Neural cell (in vitro differentiated cells): Measurements from ENCODE around the gene MSI1. TPM values are rescaled to one million over a fixed set of nuclear protein-coding genes. Genes with fewer than 3 reads are reported as not detected.

ENCODE experiments used
- H2AFZ ChIP-seq: fragments of 200-600, 300-800 bp; sonication (generic), shearing (Covaris generic); 2 replicates; pipeline ENCODE4 v1.6.0; 2014; ENCODE audit warnings: low read depth, mild to moderate bottlenecking, antibody characterized with exemption, low read length, moderate library complexity
- H3F3A ChIP-seq: fragments of 200-600 bp; shearing (Covaris generic); 2 replicates; pipeline ENCODE4 v1.6.1; 2016; ENCODE audit warnings: mild to moderate bottlenecking, moderate library complexity, mixed read lengths, antibody characterized with exemption, low read length; ENCODE audit not compliant: insufficient read depth, poor library complexity, severe bottlenecking
- H3K27ac ChIP-seq: fragments of 200-600, 300-800 bp; sonication (generic), shearing (Covaris generic); 2 replicates; pipeline ENCODE4 v1.5.1; 2014; ENCODE audit warnings: mild to moderate bottlenecking, low read length, moderate library complexity
- H3K27me3 ChIP-seq: fragments of 300-800, 200-600 bp; sonication (generic), shearing (Covaris generic); 2 replicates; pipeline ENCODE4 v1.6.0; 2014; ENCODE audit warnings: mild to moderate bottlenecking, low read depth, low read length, moderate library complexity; ENCODE audit not compliant: insufficient read depth
- H3K36me3 ChIP-seq: fragments of 300-800, 200-600 bp; sonication (generic), shearing (Covaris generic); 2 replicates; pipeline ENCODE4 v1.5.1; 2014; ENCODE audit warnings: mild to moderate bottlenecking, antibody characterized with exemption, low read length, moderate library complexity; ENCODE audit not compliant: insufficient read depth
- H3K4me2 ChIP-seq: fragments of 300-800, 200-600 bp; sonication (generic), shearing (Covaris generic); 2 replicates; pipeline ENCODE4 v1.6.0; 2014; ENCODE audit warnings: mild to moderate bottlenecking, low read length
- H3K4me3 ChIP-seq: fragments of 300-800, 200-600 bp; sonication (generic), shearing (Covaris generic); 2 replicates; pipeline ENCODE4 v1.5.1; 2014; ENCODE audit warnings: mild to moderate bottlenecking, low read length, moderate library complexity
- H3K79me2 ChIP-seq: fragments of 200-600 bp; shearing (Covaris generic); replicated peaks from 2 replicates; pipeline ENCODE4 v1.6.0; 2014; ENCODE audit warnings: mild to moderate bottlenecking, low read length, moderate library complexity; ENCODE audit not compliant: insufficient read depth
- H3K9ac ChIP-seq: fragments of 300-800, 200-600 bp; sonication (generic), shearing (Covaris generic); 2 replicates; pipeline ENCODE4 v1.6.1; 2016; ENCODE audit warnings: mild to moderate bottlenecking, low read length, mixed read lengths
- H3K9me2 ChIP-seq: fragments of 200-600 bp; shearing (Covaris generic); 2 replicates; pipeline ENCODE4 v1.6.1; 2016; ENCODE audit warnings: mild to moderate bottlenecking, low read length, mixed read lengths; ENCODE audit not compliant: insufficient read depth
- H3K9me3 ChIP-seq: fragments of 200-600, 300-800 bp; sonication (generic), shearing (Covaris generic); 2 replicates; pipeline ENCODE4 v1.6.1; 2016; ENCODE audit warnings: mild to moderate bottlenecking, mixed run types, low read length, moderate library complexity, mixed read lengths
- H4K20me1 ChIP-seq: fragments of 200-600 bp; shearing (Covaris generic); 2 replicates; pipeline ENCODE4 v1.6.1; 2016; ENCODE audit warnings: mild to moderate bottlenecking, mixed run types; ENCODE audit not compliant: insufficient read depth
- EP300 ChIP-seq: fragments of 450-650 bp; conservative IDR thresholded peaks from 2 replicates; pipeline ENCODE4 v1.6.1; 2014; ENCODE audit warnings: antibody characterized with exemption, mild to moderate bottlenecking, moderate library complexity; ENCODE audit not compliant: poor library complexity, severe bottlenecking
- EZH2 ChIP-seq: fragments of 200-600, 300-800 bp; shearing (Covaris generic), sonication (generic); IDR thresholded peaks from 2 replicates; pipeline ENCODE4 v1.6.1; 2014; ENCODE audit warnings: antibody characterized with exemption, low read length, borderline replicate concordance, mild to moderate bottlenecking; ENCODE audit not compliant: insufficient read depth, poor library complexity, severe bottlenecking
- MXI1 ChIP-seq: fragments of 450-650 bp; conservative IDR thresholded peaks from 2 replicates; pipeline ENCODE4 v1.6.1; 2014; ENCODE audit warnings: antibody characterized with exemption, mild to moderate bottlenecking; ENCODE audit not compliant: poor library complexity, severe bottlenecking
- POLR2AphosphoS5 ChIP-seq: IDR thresholded peaks from 2 replicates; pipeline ENCODE4 v1.6.1; 2012
- RAD21 ChIP-seq: fragments of 450-650 bp; conservative IDR thresholded peaks from 2 replicates; pipeline ENCODE4 v1.6.1; 2014; ENCODE audit warnings: antibody characterized with exemption, mild to moderate bottlenecking, moderate library complexity
- SMC3 ChIP-seq: fragments of 450-650 bp; conservative IDR thresholded peaks from 2 replicates; pipeline ENCODE4 v1.6.1; 2014; ENCODE audit warnings: antibody characterized with exemption, mild to moderate bottlenecking, moderate library complexity; ENCODE audit not compliant: poor library complexity
- TAF1 ChIP-seq: IDR thresholded peaks from 2 replicates; pipeline ENCODE4 v1.6.1; 2012; ENCODE audit warnings: low read depth
- polyA plus RNA-seq: library from polyadenylated mRNA; depleted of rRNA; stranded (reverse); fragments of >200 nt; gene quantifications from 2 replicates; pipeline ENCODE4 v1.2.3, GENCODE V29; 2014
- TF ChIP-seq, protein P1 (sequence below): IDR thresholded peaks from 2 replicates; pipeline ENCODE4 v1.6.1; 2012; ENCODE audit warnings: borderline replicate concordance
- TF ChIP-seq, protein P2 (sequence below): fragments of 450-650 bp; IDR thresholded peaks from 2 replicates; pipeline ENCODE4 v1.5.1; 2014; ENCODE audit warnings: antibody characterized with exemption, mild to moderate bottlenecking, moderate library complexity; ENCODE audit not compliant: poor library complexity, severe bottlenecking

MSI1 gene
- polyA plus RNA-seq, 1 donor from 2014 or later = 7.5 TPM

DNA sequence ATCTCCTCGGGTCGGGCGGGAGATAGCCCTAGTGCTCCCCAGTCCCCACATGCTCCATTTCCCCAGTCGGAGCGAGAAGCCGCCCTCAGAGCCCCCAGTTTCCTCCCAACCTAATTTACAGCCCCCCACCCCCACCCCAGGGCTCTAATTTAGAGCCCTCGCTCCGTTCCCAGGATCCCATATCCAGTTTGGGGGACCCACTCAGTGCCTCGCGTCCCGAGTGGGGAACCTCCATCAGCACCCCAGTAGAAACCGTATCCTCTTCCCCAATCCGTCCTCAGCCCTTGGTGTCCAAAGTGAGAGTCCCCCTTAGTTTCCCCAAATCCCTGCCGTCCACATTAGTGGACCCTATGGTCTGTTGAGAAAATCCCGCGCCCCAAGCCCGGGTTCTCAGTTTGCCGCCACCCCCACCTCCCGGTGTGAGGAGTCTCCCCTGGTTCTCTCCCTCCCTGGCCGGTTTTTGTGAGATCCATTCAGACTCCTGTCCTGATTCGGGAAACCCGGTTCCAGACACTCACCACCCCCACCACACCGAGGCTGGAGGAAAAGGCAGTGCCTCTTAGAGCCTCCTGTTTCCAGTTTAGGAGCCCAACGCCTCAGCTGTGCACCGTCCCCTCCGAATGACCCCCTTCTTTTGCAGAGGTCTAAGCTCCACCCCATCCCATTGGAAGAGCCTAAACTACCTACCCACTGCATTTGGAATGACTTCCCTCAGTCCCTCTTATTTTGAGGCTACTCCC is 809 bp upstream of the MSI1 start:
- H2AFZ ChIP-seq = peak overlapping the region; percentile 71
- peak overlapping the region; percentile 85 for H3K4me2 ChIP-seq
- H4K20me1 ChIP-seq = no peaks in the 10 kb centered on the region
- H3K4me3 ChIP-seq = peak overlapping the region; percentile 78
- no peaks in the 10 kb centered on the region for H3K36me3 ChIP-seq
- no peaks in the 10 kb centered on the region for H3K9me2 ChIP-seq
- TF ChIP-seq, protein P1, sequence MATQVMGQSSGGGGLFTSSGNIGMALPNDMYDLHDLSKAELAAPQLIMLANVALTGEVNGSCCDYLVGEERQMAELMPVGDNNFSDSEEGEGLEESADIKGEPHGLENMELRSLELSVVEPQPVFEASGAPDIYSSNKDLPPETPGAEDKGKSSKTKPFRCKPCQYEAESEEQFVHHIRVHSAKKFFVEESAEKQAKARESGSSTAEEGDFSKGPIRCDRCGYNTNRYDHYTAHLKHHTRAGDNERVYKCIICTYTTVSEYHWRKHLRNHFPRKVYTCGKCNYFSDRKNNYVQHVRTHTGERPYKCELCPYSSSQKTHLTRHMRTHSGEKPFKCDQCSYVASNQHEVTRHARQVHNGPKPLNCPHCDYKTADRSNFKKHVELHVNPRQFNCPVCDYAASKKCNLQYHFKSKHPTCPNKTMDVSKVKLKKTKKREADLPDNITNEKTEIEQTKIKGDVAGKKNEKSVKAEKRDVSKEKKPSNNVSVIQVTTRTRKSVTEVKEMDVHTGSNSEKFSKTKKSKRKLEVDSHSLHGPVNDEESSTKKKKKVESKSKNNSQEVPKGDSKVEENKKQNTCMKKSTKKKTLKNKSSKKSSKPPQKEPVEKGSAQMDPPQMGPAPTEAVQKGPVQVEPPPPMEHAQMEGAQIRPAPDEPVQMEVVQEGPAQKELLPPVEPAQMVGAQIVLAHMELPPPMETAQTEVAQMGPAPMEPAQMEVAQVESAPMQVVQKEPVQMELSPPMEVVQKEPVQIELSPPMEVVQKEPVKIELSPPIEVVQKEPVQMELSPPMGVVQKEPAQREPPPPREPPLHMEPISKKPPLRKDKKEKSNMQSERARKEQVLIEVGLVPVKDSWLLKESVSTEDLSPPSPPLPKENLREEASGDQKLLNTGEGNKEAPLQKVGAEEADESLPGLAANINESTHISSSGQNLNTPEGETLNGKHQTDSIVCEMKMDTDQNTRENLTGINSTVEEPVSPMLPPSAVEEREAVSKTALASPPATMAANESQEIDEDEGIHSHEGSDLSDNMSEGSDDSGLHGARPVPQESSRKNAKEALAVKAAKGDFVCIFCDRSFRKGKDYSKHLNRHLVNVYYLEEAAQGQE = no peak
- no peak for TF ChIP-seq SMC3
- TF ChIP-seq, protein P2, sequence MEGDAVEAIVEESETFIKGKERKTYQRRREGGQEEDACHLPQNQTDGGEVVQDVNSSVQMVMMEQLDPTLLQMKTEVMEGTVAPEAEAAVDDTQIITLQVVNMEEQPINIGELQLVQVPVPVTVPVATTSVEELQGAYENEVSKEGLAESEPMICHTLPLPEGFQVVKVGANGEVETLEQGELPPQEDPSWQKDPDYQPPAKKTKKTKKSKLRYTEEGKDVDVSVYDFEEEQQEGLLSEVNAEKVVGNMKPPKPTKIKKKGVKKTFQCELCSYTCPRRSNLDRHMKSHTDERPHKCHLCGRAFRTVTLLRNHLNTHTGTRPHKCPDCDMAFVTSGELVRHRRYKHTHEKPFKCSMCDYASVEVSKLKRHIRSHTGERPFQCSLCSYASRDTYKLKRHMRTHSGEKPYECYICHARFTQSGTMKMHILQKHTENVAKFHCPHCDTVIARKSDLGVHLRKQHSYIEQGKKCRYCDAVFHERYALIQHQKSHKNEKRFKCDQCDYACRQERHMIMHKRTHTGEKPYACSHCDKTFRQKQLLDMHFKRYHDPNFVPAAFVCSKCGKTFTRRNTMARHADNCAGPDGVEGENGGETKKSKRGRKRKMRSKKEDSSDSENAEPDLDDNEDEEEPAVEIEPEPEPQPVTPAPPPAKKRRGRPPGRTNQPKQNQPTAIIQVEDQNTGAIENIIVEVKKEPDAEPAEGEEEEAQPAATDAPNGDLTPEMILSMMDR = no peak
- peak; percentile 3 for TF ChIP-seq RAD21
- no peak for TF ChIP-seq EP300
- no peak for TF ChIP-seq TAF1
- H3F3A ChIP-seq = peaks cover 6% of the 10 kb centered on the region
- H3K9ac ChIP-seq = peak overlapping the region; percentile 91
- H3K79me2 ChIP-seq = peaks cover 39% of the 10 kb centered on the region
- no peaks in the 10 kb centered on the region for H3K27me3 ChIP-seq
- peak overlapping the region; percentile 64 for H3K27ac ChIP-seq
- no peaks in the 10 kb centered on the region for H3K9me3 ChIP-seq

DNA sequence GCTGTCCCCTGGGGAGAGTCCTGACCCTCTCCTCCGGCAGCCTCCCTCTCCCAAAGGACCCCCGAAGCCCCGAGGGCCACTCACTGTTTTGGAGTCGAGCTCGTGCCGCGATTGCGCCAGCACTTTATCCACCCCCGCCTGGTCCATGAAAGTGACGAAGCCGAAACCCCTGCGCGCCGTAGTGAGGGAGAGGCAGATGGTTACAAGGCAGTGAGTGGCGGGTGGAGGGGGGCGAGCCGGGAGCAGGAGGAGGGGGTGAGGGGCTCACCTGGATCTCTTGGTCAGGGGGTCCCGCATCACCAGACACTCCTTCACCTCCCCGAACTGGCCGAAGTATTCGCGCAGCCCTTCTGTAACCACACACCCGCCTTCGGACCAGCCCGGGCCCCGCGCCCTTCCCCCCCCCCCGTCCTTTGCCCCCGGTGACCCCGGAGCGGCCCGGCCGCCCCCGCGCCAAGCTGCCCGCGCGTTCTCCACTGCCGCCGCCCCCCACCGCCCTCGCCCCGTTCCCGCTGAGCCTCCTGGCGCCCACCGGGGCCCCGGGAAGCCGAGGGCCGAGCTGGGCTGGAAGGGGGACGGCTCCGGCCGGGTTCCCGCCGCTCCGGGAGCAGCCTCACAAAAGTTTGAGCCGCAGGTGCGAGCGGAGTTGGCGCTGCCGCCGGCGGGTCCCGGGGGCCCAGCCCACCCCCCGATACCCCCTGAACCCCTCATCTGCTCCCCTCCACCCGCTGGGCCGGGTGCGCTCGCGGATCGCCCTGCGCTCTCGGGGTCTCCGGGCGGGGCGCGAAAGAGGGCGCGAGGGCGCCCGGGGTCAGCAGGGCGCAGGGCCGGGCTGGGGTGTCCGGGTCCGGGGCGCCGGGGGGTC is 808 bp downstream of the MSI1 start:
- Histone ChIP-seq H3K9me2 (no peaks in the 10 kb centered on the region), H4K20me1 (no peaks in the 10 kb centered on the region), H3K4me3 (peak overlapping the region; percentile 80), H3K79me2 (peaks cover 53% of the 10 kb centered on the region), H3F3A (peaks cover 7% of the 10 kb centered on the region), H3K9ac (peak overlapping the region; percentile 91), H2AFZ (no peak overlapping the region), H3K27ac (peak overlapping the region; percentile 77), H3K27me3 (no peaks in the 10 kb centered on the region), H3K4me2 (peak overlapping the region; percentile 99), H3K36me3 (no peaks in the 10 kb centered on the region), H3K9me3 (no peaks in the 10 kb centered on the region)
- no peak for TF ChIP-seq EZH2
- TF ChIP-seq EP300 = no peak
- TF ChIP-seq MXI1 = peak; percentile 40
- TF ChIP-seq POLR2AphosphoS5 = peak; percentile 43
